T47D (cell line): ENCODE measurements around the gene HYCC1.

Experiments
- DNase-seq, 2 experiments: peaks; one replicate each; pipeline versions ENCODE4 v3.0.0 to v3.0.0-alpha.2; 2011 to 2012; ENCODE audit warnings: low read depth in 1 of 2, low spot score in 1 of 2
- JUND ChIP-seq: IDR thresholded peaks from 2 replicates; pipeline ENCODE4 v1.6.1; 2012; ENCODE audit warnings: low read depth
- in situ Hi-C: cut with HindIII; loops from 2 replicates; pipeline ENCODE4 v1.10.0; 2016; ENCODE audit warnings: low sequenced_read_pairs, low pct_unique_long_range_greater_than_20kb

HYCC1 gene

DNA sequence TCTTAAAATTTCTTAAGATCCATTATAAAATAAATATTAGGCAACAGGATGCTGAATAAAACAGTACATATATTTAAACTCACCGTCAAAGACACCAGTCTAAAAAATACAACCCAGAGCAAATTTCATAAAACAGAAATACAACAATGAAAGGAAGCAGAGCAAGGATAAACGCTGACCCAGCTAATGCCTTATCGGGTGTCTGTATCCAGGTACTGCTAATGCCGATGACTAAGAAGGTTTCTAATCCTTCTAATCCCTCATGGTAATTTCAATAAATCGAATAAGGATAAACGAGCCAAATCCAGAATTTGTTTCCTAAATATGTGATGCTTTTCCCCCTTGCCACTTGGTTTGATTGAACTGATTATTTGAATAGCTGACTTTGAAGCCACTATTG lies 1.7 kb downstream of the HYCC1 start:
- no peak for TF ChIP-seq JUND
- in situ Hi-C loops: no loop called here
- no peak for DNase-seq

GRCh38 chr7:23011222-23011924 lies 2.6 kb downstream of the HYCC1 start:
- no peak for TF ChIP-seq JUND
- in situ Hi-C loops: no loop called here
- DNase-seq: no peak

- DNase-seq: no peak
- no peak for TF ChIP-seq JUND
- in situ Hi-C loops: no loop called here
These were observed 4.6 kb downstream of the HYCC1 start for GRCh38 chr7:23009303-23009702.

DNA sequence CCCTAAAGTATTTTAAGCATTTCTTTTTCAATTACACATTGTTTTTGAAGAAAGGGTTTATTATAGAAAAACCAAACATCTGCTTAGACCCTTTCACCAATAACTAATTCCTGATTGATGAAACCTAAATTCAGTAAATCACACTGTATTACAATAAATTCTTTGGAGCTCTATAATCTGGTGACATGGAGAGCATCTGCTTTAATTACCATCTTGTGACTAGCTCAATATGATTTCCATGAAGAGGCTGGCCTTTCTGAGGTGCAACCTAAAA lies 9.7 kb downstream of the HYCC1 start:
- in situ Hi-C loops: no loop called here
- no peak for DNase-seq
- TF ChIP-seq JUND: no peak

GRCh38 chr7:23003505-23004246 lies 10.3 kb downstream of the HYCC1 start:
- TF ChIP-seq JUND: no peak
- DNase-seq: no peak
- in situ Hi-C loops: no loop called here

DNA sequence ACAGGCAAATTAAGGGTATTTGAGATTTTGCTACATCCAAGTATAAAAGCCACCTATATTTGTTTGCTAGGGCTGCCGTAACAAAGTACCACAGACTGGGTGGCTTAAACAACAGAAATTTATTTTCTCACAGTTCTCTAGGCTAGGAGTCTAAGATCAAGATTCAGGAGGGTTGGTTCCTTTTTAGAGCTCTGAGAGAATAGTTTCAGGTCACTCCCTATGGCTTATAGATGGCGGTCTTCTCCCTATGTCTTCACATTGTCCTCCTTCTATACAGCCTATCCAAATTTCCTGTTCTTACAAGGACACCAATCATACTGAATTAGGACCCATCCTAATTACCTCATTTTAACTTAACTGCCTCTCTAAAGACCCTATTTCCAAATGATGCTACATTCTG lies 11.2 kb downstream of the HYCC1 start:
- TF ChIP-seq JUND: no peak
- in situ Hi-C loops: no loop called here

DNA sequence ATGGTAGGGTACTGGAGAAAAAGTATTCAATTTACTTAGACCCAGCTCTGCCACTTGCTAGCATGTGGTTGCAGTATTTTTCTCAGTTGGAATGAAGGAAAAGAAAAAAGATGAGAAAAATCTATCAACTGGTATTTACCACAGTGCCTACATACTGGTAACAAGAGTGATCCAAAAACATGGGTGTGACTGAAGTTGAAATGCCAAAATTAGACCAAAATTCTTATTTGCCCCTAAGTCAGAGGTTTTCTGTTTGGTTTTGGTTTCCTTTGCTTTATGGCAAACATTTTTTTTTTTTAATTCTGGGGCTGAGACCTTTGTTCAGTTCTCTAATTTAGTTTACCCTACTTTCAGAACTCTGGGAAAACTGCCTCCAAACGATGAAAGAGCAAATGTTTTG lies 12.3 kb downstream of the HYCC1 start:
- TF ChIP-seq JUND: no peak
- in situ Hi-C loops: no loop called here
- DNase-seq: no peak

More for the DNA sequence above, 11.2 kb downstream of the HYCC1 start:
- DNase-seq: no peak

- no peak for TF ChIP-seq JUND
- in situ Hi-C loops: no loop called here
- no peak for DNase-seq
These were observed 13.2 kb downstream of the HYCC1 start for GRCh38 chr7:23000597-23001360.

- in situ Hi-C loops: no loop called here
- no peak for TF ChIP-seq JUND
- no peak for DNase-seq
These were observed 15.4 kb downstream of the HYCC1 start for GRCh38 chr7:22998519-22998896.

DNA sequence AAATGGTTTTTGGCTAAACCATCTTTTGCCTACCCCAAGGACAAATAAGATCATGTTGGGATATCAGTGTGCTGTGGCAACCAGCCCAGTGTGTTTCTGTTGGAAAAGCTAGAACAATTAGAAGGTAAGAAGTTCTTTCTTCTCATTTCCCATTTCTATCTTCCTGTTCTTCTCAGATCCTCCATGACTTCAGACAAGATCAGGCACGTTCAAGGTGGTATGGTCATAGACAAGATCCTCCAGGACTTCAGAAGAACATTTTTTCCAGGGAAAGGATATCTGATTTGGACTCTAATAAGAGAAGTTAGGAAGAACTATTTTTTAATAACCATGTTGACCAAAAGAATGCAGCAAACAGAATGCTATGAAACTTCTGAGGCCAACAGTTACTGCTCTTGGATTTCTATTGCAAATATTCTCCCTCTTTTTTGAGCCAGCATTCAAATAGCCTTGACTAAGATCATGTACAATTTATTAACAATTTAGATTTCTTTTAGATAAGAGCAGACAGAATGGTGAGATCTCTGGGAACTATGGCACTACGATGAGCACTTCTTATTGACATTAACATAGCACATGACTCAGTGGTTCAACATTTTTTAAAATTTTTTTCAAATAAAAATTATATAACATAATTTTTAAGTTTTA lies 15.9 kb downstream of the HYCC1 start:
- DNase-seq: no peak
- in situ Hi-C loops: no loop called here

GRCh38 chr7:22996470-22996869 lies 17.5 kb downstream of the HYCC1 start:
- DNase-seq: no peak
- no peak for TF ChIP-seq JUND
- in situ Hi-C loops: no loop called here

More for the DNA sequence above, 15.9 kb downstream of the HYCC1 start:
- TF ChIP-seq JUND: no peak

DNA sequence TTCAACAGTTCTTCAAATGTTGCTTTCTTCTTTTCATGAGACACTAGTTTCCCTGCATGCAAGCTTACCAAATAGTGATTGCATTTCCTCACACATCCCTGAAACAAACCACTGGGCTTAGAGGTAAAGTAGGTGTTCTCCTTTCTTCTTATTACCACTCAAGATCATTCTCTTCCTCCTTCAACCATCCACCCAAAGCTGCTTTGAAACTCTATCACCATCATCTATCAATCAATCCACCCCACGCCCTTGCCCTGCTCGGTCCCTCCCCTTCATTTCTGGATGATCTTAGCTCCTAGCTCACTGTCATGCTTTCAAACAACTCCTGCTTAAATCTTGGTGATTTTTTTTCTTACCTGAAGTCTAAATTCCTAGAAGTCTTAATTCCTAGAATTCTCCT lies 18.9 kb downstream of the HYCC1 start:
- no peak for TF ChIP-seq JUND
- DNase-seq: no peak
- in situ Hi-C loops: no loop called here
